GM19468 (cell line): ENCODE measurements around the gene NRG3.

Source experiments
- ATAC-seq: cut with Tn5 transposase; IDR thresholded peaks from one replicate; pipeline ENCODE4 v1.9.1; 2021; ENCODE audit warnings: mild to moderate bottlenecking, moderate library complexity, moderate number of reproducible peaks; ENCODE audit not compliant: unreplicated experiment; ENCODE audit errors: extremely low read depth

NRG3 gene

GRCh38 chr10:82440775-82441174, 565.8 kb downstream of the NRG3 start:
- no peak for ATAC-seq

- ATAC-seq = no peak
These were observed 577.1 kb downstream of the NRG3 start for GRCh38 chr10:82452046-82452445.

GRCh38 chr10:82452676-82453075, 577.7 kb downstream of the NRG3 start:
- ATAC-seq = no peak

- ATAC-seq = no peak
These were observed 578.8 kb downstream of the NRG3 start for GRCh38 chr10:82453678-82454293.

GRCh38 chr10:82462910-82463551, 588.0 kb downstream of the NRG3 start:
- no peak for ATAC-seq

- no peak for ATAC-seq
These were observed 588.6 kb downstream of the NRG3 start for GRCh38 chr10:82463614-82464013.

- ATAC-seq = no peak
These were observed 589.3 kb downstream of the NRG3 start for GRCh38 chr10:82464191-82464818.

GRCh38 chr10:82464966-82465365, 590.0 kb downstream of the NRG3 start:
- ATAC-seq = no peak

- no peak for ATAC-seq
These were observed 593.5 kb downstream of the NRG3 start for GRCh38 chr10:82468453-82468852.

GRCh38 chr10:82472406-82473335, 597.7 kb downstream of the NRG3 start:
- no peak for ATAC-seq

- no peak for ATAC-seq
These were observed 602.8 kb downstream of the NRG3 start for GRCh38 chr10:82477776-82478175.

GRCh38 chr10:82492647-82493046, 617.7 kb downstream of the NRG3 start:
- ATAC-seq = no peak

GRCh38 chr10:82496114-82496513, 621.1 kb downstream of the NRG3 start:
- ATAC-seq = no peak

GRCh38 chr10:82497439-82497838, 622.4 kb downstream of the NRG3 start:
- no peak for ATAC-seq

- ATAC-seq = no peak
These were observed 624.0 kb downstream of the NRG3 start for GRCh38 chr10:82498976-82499375.

GRCh38 chr10:82505009-82505408, 630.0 kb downstream of the NRG3 start:
- no peak for ATAC-seq

- ATAC-seq = no peak
These were observed 631.8 kb downstream of the NRG3 start for GRCh38 chr10:82506680-82507376.

GRCh38 chr10:82515256-82515655, 640.3 kb downstream of the NRG3 start:
- ATAC-seq = no peak

GRCh38 chr10:82529062-82529461, 654.1 kb downstream of the NRG3 start:
- ATAC-seq = no peak

- ATAC-seq = no peak
These were observed 660.5 kb downstream of the NRG3 start for GRCh38 chr10:82535457-82535856.
